M059J (cell line): ENCODE data around the gene OGT. TPM values are rescaled to one million over a fixed set of nuclear protein-coding genes. Genes with fewer than 3 reads are reported as not detected.
A peak's percentile ranks its signal among the peaks of the same experiment; 100 is the strongest.
"Not testable (repeated sequence)": the region's sequence is repeated elsewhere in the genome, so short reads cannot be mapped to it uniquely, and the experiment has no call there.

Experiments
- DNase-seq: peaks from one replicate; pipeline ENCODE4 v3.0.0-alpha.2; 2012; ENCODE audit warnings: low read depth
- total RNA-seq: library from RNA; depleted of rRNA; stranded (reverse); fragments of >200 nt; shearing (Covaris generic); gene quantifications from 2 replicates; pipeline ENCODE4 v1.2.3, GENCODE V29; 2014

The OGT gene
- total RNA-seq, 1 experiment from 2014 or later: 67.6 TPM

DNA sequence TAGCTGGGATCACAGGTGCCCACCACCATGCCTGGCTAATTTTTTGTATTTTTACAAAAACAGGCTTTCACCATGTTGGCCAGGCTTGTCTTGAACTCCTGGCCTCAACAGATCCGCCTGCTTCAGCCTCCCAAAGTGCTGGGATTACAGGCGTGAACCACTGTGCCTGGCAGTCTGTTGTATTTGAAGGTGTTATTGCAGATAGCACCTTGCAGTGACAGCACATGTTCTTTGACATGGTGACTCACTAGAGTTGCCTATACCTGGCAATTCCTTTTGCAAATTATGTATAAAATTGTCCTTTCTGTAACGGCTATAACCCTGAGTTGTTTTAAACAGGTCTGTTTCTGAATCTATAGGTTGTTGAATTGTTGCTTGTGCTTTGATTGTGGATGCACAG, 7.9 kb downstream of the OGT start:
- DNase-seq: no peak

DNA sequence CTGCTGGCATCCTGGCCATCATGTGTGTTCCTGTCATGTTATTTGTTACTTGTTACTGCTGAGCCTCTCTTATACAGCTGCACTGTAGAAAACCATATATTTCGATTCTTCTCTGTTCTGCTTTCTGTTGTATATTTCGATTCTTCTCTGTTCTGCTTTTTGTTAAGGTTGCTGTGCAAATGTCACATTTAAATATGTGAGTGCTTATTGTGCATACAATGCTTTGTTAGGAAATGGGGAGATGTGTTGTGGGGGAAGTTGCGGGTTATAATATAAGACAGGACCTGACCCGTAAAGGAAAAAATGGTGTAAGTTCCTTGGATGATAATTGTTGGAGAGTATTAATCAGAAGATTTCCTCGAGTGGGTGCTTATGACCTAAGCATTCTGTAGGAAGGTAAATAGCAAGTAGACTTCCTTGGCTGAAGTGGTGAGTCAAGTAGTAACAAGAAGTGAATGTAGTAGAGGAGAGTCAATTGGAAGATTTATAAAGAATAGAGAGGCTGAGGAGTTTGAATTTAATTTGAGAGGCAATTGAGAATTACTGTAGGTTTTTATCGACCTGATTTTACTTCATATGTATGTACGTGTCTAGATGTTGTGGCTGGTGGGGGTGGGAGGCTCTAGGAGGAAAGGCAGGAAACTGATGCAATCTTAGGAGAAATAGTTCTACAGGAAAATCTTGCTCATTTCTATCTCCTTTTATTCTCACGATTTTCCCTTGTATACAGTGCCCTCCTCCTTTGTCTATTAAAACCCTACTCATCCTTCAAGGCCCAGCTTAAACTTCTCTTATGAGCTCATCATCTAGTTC, 8.5 kb downstream of the OGT start:
- peak; percentile 82 for DNase-seq

GRCh38 chrX:71542411-71542810, 9.5 kb downstream of the OGT start:
- DNase-seq: peak; percentile 34

GRCh38 chrX:71542825-71543224, 9.9 kb downstream of the OGT start:
- DNase-seq: peak; percentile 61

DNA sequence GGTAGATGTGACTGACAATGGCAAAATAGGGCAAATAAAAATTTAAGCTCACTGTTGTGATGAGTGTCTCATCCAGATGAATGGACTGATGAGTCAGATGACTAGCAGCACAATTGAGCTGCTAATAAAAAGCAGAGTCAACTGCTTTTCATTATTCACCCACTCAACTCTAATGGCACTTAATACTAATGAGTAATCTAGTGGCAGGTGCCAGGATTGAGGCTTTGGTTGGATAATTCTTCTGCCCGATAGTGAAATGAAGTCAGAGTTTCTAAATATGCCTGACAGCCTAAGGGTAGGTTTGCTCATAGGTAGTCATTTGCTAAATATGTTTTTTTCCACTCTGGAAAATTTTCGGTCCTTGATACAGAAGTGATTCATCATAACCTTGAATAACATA, 10.4 kb downstream of the OGT start:
- DNase-seq: peak; percentile 97

DNA sequence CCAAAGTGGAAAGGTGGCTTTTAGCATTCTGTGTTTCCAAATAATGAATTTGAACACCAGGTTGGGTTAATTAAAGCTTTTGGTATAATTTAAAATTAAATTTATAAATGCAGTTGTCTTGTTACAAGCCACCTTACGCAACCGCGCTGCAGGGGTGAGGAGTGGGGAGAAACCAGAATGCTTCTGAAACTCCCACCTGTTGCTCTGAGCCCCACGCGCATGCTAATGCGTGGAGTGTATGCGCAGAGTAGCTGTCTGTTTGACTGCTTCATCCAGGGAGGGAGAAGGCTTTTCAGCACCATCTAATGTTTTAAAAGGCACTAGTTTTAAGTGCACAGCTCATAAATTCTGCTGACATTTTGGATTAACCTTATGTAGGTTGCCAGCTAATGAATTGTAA, 12.5 kb downstream of the OGT start:
- no peak for DNase-seq

DNA sequence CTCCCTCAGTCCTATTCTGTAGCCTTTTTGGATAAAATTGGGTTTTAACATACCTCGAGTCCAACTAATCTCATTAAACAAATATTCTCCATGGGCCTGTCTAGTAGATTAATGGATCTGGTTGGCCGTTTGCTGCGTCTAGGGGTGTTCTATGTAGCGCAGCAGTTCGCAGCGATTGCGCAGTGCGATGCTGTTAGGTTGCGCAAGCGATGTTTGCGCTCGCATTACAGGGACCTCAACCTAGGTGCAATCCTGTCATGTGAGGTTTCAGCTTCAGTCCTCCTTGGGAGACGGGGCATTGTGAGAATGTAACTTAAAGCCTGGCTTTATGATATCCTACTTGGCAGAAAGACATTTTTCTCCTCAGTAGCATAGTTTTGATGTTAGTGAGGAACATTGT, 14.0 kb downstream of the OGT start:
- DNase-seq: no peak

DNA sequence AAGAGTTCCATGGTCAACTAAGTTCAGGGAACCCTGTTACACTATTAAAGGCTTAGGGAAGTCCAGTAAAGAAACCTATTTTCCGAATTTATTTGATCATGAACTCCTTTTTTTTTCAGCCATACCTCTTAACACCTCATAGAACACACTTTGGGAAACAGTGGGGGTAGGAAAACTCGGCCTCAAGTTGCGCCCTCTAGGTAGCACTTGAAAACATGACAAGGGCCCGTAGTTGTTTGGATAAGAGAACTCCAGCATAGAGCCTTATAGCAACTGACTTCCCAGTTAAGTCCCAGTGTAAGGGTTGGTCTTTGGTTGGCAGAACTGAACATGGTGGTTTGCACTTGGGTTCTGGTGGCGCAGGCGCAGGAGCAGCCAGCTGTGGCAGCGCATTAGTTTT, 14.4 kb downstream of the OGT start:
- DNase-seq: no peak

DNA sequence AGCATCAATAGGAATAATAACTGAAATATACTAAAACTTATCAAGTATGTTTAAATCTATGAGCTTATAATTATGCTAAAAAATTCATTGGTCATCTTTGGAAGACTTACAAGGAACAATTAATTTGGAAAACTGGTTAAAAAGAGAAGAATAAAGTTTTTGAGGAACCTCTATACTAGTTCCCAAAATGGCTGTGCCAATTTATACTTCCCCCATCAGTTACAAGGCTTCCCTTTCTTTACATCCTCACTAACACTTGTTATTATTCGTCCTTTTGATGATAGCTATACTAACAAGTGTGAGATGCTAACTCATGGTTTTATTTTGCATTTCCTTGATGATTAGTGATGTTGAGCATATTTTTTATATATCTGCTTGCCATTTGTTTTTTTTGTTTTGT, 17.1 kb downstream of the OGT start:
- no peak for DNase-seq

DNA sequence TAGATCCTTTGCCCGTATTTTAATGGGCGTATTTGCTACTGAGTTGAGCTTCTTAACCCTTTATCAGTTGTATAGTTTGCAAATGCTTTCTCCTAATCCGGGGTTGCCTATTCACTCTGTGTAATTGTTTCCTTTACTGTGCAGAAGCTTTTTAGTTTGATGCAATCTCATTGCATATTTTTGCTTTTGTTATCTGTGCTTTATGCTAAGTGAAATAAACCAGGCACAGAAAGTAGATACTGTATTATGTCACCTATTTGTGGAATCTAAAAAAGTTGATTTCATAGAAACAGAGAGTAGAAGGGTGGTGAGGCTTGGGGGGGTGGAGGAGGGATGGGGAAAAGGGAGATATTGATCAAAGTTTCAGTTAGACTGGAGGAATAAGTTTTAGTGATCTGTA, 17.7 kb downstream of the OGT start:
- DNase-seq: no peak

DNA sequence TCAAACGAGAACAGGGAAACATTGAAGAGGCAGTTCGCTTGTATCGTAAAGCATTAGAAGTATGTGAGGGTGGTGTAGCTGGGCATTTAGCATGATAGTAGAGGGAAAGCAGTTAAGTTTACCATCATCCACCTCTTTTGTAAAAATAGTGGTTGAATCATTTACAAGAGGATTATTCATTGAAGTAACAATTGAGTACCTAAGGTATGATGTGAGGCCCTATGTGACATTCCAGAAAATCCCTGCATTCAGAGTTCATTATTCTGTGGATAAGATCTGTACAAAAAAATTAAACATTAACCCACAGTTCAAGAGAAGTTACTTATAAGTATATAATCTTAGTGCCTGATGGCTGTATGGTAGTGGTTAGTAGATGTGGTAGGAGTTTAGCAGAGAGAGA, 23.1 kb downstream of the OGT start:
- no peak for DNase-seq

DNA sequence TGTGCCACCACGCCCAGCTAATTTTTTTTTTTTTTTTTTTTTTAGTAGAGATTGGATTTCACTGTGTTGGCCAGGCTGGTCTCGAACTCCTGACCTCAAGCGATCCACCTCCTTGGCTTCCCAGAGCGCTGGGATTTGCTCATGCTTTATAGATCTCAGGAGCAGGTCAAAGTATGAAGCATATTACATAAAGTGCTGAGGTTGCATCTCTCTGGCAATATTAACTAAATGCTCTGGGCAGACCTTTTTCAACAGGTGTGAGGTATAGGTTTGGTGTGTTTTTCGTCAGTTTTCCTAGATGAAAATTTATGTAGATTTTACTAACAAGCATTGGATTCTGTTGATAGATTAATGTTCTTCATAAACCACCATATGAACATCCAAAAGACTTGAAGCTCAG, 26.0 kb downstream of the OGT start:
- no peak for DNase-seq

DNA sequence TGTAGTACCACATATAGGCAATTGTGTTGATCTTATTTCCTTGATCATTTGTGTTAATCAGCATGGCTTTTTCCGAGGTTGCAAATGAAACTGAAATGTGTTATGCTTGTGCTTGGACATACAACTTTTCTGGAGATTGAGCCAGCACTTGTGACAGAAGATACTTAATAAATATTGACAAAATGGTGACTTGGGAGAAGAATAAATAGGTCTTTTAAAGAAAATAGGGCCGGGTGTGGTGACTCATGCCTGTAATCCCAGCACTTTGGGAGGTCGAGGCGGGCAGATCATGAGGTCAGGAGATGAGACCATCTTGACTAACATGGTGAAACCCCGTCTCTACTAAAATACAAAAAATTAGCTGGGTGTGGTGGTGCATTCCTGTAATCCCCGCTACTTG, 26.9 kb downstream of the OGT start:
- DNase-seq: not testable (repeated sequence)

GRCh38 chrX:71563921-71564320, 31.0 kb downstream of the OGT start:
- no peak for DNase-seq

DNA sequence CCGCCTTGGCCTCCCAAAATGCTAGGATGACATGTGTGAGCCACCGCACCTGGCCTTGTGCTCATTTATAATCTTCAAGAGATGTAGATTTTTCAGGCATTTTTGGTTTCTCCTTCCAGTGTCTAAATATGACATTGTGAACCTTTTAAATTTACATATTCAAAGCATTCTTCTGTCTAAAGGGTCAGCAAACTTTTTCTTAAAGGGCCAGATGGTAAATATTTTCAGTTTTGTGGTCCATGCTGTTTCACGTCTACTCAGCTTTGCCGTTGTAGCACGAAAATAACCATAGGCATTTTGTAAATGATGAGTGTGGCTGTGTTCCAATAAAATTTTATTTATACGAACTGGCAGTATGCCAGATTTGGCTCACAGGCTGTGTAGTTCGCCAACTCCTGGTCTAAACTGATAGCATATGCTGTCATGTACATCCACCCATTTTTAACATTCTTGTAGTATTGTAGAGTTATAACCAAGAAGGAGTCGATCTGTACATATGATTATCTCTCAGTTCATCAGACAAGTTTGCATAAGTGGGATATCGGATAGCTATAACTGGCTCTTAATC, 32.7 kb downstream of the OGT start:
- no peak for DNase-seq

DNA sequence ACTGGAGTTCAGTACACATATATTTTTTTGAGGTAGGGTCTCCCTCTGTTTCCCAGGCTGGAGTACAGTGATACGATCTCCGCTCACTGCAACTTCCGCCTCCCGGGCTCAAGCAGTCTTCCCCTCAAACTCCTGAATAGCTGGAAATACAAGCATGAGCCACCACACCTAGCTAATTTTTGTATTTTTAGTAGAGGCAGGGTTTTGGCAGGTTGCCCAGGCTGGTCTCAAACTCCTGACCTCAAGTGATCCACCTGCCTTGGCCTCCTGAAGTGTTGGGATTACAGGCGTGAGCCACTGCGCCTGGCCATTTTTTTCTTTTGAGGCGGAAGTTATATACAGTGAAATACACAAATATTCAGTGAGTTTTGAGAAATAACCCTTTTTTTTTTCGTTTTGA, 38.5 kb downstream of the OGT start:
- not testable (repeated sequence) for DNase-seq

GRCh38 chrX:71573590-71573989, 40.7 kb downstream of the OGT start:
- no peak for DNase-seq

DNA sequence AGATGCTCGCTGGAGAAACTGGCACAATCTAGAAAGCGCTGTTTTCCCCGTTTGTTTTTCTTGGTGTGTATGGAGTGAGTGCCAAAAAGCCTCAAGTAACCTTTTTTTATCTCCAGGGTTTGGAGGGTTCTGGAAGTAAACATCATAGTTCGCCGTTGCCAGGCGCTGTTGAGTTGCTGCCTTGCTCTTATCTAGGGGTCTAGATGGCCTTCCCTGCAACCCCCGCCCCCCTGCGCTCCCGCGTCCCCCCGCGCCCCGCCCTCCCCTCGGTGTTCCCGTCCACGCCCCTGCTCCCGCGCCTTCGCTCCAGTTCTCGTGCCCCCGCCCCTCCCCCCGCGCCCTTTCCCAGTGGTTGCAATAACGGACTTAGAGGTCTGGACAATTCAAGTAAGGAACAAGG, 44.8 kb downstream of the OGT start:
- DNase-seq: no peak

GRCh38 chrX:71578253-71579135, 45.6 kb downstream of the OGT start, which contains the start of gene GCNA:
Gene GCNA (plus strand): TSS chrX:71578437. CDS start chrX:71580822, 2,385 bp downstream.
- DNase-seq: no peak

DNA sequence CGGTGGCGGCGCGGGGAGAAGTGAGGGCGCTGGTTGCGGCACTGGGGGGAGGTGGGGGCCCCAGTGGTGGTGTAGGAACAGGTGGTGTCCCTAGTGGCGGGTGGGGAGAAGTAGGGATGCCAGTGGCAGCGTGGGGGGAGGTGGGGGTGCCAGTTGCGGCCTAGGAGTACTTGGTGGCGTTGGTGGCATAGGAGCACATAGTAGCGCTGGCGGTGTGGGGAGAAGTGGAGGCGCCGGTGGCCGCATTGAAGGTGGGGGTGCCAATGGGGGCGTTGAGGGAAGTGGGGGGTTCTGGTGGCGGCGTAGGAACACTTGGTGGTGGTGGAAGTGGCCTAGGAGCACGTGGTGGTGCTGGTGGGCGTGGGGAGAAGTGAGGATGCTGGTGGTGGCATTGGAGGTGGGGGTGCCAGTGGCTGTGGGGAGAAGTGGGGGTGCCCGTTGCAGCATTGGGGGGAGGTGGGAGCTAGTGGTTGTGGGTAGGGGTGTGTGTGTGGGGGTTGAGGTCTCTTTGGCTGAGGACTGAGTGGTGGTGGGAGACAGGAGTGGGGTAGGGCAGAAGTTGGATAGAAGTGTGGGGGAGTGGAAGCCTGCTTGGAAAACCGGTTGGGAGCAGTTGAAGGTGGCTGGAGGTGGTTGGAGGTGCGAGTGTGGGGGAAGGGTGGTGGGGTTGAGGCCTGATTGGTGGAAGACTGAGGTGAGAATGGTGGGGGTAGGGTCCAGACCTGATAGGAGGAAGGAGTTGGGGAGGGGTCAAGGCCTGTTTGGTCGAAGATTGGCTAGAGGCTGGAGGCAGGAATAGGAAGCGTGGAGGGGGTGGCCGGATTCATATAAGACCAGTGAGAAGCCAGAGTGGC, 46.5 kb downstream of the OGT start:
- DNase-seq: no peak

- DNase-seq: no peak
These were observed 47.1 kb downstream of the OGT start for GRCh38 chrX:71579990-71580380.

DNA sequence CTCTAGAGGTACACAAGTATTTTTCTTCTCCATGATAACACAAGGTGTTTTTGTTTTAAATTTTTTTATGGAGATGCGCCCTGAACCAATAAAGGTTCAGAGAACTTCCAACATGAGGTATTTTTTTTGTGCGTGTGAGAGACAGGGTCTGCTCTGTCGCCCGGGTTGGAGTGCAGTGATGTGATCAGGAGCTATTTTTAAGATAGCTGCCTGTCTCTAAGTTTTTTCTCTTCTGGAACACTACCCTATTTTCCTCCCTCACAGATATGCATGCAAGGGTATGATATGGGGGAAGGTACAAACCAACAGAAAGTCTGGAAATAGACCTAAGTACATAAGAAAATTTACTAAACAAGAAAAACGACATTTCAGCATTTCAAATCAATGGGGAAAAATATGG, 48.3 kb downstream of the OGT start:
- DNase-seq: no peak
